Fibroblast of skin of abdomen (primary cell): Measurements from ENCODE around the gene DZIP1L.
"Not testable (repeated sequence)": the region's sequence is repeated elsewhere in the genome, so short reads cannot be mapped to it uniquely, and the experiment has no call there.

ENCODE experiments used
- DNase-seq: peaks from one replicate; pipeline ENCODE4 v3.0.0-alpha.2; 2013

The DZIP1L gene

DNA sequence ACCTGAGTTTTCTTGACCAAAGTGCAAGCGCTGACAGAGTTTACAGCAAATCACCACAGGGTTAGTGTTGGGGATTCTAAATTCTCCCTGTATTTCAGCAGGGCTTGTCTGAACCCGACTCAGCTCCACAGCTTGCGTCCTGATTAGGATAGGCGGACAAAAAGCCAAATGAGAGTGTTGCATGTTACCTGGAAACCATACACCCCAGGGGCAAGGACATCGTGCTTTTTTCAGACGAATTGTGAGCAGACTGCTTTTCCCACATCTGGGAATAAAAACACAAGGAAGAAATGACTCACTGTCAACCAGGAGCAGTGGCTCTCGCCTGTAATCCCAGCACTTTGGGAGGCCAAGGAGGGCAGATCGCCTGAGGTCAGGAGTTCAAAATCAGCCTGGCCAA lies 3.0 kb downstream of the DZIP1L start:
- DNase-seq: no peak

GRCh38 chr3:138105598-138105997 lies 9.8 kb downstream of the DZIP1L start:
- DNase-seq: no peak

- no peak for DNase-seq
Observed at GRCh38 chr3:138103466-138103865, 11.9 kb downstream of the DZIP1L start.

GRCh38 chr3:138101351-138101940 lies 14.0 kb downstream of the DZIP1L start:
- DNase-seq: not testable (repeated sequence)

DNA sequence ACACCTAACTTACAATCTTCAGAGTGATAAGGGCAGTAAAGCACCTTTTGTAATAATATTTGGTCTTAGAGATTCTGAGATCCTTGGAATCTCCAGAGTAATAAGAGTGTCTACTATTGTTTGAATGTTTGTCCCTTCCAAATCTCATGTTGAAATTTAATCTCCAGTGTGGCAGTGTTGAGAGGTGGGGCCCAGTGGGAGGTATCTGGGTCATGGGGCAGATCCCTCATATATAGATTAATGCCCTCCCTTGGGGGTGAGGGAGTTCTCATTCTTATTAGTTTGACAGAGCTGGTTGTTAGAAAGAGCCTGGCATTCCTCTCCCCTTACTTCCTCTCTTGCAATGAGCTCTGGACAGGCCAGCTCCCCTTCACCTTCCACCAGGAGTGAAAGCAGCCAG lies 16.0 kb downstream of the DZIP1L start:
- DNase-seq: no peak

DNA sequence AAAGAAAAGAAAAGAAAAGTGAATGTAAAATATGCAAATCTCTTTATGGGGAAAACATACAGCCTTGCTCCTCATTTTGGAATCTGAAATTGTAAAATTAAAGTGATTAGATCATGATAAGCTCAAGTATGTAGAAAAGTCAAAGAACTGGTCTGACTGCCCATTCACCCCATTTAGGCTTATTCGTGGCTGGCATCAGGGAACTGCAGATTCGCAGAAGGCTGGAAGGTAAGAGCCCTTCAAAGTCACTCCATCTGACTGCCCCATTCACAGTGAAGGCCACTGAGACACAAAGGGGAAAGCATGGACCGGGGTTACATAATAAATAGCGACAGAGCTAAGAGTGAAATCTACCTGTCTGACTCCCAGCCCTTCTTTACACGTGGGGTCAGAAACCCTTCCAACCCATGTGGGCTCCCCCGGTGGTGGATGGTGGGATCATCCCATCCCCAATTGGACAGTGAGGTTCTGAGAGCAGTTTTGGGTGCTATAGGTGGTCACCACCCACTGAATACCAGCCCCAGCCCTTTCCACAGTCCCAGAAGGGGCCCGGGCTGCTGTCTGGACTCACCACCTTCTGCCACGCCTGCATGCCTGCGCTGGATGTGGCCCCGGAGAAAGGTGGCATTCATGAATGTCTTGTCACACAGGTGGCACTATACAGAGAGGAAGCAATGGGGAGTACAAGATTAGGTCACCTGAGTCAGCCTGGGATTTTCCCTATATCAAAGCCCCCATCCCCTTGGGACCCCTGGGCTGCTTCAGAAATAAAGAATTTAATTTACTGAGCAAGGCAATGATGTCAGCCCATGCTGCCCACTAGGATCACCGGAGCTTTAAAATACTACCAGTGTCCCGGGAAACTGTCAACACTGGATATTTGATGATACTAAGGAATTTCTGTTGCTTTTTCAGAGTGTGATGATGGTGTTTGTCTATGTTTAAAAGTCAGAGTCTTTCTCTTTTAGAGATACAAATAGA lies 17.9 kb downstream of the DZIP1L start:
- no peak for DNase-seq

GRCh38 chr3:138093721-138094120 lies 21.7 kb downstream of the DZIP1L start:
- DNase-seq: no peak

DNA sequence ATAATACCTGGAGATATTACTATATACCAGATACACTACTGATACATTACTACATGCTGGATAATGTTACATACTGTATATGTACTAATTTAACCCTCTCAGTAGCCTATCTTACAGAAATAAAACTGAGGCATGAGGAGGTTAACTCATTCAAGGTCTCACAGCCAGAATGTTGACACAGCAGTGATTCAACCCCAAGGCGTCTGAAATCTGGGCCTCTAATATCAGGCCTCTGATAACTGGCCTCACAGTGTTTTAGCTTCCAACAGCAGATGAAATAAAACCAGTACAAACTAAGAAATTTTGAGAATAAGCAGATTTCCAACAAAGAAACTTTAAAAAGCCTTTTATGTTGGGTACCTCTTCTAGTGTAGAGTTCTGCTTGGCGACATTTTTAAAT lies 23.4 kb downstream of the DZIP1L start:
- DNase-seq: peak; percentile 16

DNA sequence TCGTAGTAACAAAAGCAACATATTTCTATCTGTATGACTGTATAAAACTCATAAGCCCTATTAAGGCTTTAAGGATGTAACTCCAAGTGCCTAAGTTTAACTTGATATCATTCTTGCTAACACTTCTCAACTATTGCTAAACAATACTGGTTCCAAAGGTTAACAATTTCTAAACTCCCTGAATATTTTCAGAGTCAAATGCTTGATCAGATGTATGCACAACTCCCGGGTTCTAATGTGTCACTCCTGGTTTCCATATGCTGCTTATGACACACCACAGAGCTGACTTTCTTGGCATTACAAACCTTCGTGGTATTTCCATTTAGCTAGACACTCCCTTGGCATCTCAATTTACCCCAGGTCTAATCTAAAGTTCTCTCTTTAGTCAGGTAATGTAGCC lies 26.3 kb downstream of the DZIP1L start:
- peak; percentile 70 for DNase-seq

GRCh38 chr3:138085745-138086144 lies 29.7 kb downstream of the DZIP1L start:
- not testable (repeated sequence) for DNase-seq

GRCh38 chr3:138084196-138084595 lies 31.2 kb downstream of the DZIP1L start:
- DNase-seq: no peak

GRCh38 chr3:138082992-138083386 lies 32.4 kb downstream of the DZIP1L start:
- DNase-seq: no peak

- DNase-seq: peak; percentile 86
Observed at GRCh38 chr3:138082085-138082991, 33.1 kb downstream of the DZIP1L start.

- DNase-seq: peak; percentile 78
Observed at GRCh38 chr3:138081371-138082084, 33.9 kb downstream of the DZIP1L start.

GRCh38 chr3:138079901-138080300 lies 35.5 kb downstream of the DZIP1L start:
- no peak for DNase-seq

GRCh38 chr3:138078901-138079344 lies 36.5 kb downstream of the DZIP1L start:
- DNase-seq: peak; percentile 96

DNA sequence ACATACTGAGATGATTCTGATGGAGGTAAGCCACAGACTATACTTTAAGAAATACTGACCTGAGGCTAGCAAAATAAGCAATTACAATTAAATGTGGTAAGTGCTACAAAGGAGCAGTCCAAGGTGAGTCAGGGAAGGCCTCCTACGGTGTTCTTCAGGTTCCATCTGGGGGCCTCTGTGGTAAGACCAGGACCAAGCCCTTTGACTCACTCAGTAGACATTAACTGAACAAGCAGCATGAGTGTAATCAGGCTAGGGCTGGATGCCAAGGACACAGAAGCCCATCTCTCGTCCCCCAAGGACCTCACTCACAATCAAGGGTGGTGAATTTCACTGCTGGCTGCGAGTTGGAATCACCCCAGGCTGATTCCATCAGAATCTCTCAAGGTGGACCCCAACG lies 37.3 kb downstream of the DZIP1L start:
- peak; percentile 41 for DNase-seq

GRCh38 chr3:138072796-138073195 lies 42.6 kb downstream of the DZIP1L start:
- no peak for DNase-seq

DNA sequence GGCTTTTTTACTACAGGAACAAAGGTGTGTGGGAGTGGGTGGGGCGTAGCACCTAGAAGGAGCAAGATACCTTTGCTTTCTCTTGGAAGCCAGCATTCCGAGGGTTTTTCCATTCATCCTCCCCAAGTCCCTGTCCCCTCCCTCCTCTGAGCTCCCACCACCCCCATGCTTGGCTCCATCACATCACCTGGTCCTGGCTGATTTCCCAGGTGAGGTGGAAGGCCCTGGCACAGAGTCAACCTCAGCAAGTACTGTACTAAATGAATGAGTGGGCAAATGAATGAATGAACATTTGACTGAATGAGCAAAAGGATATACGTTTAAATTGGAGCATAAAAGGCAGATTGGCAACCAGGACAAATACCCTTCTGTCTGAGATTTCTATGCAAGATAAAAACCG lies 45.4 kb downstream of the DZIP1L start:
- DNase-seq: no peak

DNA sequence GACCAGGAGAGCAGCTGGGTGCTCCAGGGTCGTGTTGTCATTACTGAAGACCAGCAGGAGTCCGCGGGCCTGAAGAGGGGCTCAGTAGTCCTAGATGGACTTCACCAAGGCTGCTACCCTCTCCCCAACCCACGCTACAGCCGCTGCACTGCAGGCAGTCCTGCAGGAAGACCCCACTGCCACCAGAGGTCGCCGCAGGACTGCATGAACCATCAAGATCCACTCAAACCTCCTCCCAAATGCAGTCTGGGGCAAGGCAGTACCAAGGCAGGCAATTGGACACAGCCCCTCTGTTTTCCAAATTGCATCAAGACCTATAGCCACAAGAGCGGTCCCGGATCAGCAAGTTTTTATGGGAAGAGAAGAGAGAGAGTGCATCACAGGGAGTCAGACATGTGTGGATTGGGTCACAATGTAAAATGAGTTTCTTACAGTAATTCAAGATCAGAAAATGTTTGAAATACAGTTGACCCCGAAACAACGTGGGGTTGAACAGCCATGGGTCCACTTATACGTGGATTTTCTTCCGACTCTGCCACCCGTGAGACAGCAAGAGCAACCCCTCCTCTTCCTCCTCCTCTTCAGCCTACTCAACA lies 46.7 kb downstream of the DZIP1L start:
- peak; percentile 69 for DNase-seq

DNA sequence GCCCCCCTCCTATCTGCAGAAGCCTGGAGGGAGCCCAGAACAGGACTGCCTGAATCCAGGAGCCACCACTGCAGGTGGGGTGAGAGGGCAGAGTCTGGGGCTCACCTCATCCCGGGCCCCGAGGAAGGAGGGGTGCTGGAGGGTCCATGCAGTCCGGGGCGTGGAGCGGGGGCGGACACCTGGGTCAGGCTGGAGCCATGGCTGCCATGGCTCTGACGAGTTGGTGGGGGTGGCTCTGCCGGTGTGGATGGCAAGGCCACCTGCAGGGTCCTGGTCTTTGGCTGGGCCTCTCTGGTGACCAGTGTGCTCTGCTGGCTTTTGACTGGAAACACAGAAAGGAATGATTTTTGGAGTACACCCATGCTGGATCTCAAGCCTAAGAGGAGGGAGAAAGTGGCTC lies 47.4 kb downstream of the DZIP1L start:
- DNase-seq: no peak

- DNase-seq: no peak
Observed at GRCh38 chr3:138066972-138067371, 48.4 kb downstream of the DZIP1L start.
